Stimulated activated naive B cell treated with anti-CD40 and anti-IgM and Interleukin-4, amounts not matched to agents 10 μg/mL and 1 μg/mL and 100 μg/mL, for 72 hours (primary cell): Measurements from ENCODE around the gene ATE1.
"Not testable (repeated sequence)": the region's sequence is repeated elsewhere in the genome, so short reads cannot be mapped to it uniquely, and the experiment has no call there.

Source experiments
- ATAC-seq, 2 donors: fragments of 150-1000 bp; cut with Tn5 transposase; replicated peaks; 2 replicates each; pipeline ENCODE4 v1.10.0; 2021; ENCODE audit warnings: moderate library complexity in 1 of 2
- DNase-seq: peaks from one replicate; pipeline ENCODE4 v3.0.0; 2021
- H3K27ac Mint-ChIP-seq: one replicate; pipeline ENCODE4 v1.8.0; 2022; ENCODE audit warnings: mild to moderate bottlenecking, mixed read lengths
- H3K27me3 Mint-ChIP-seq, 2 donors: one replicate each; pipeline ENCODE4 v1.8.0; 2022; ENCODE audit warnings: mixed read lengths in 2 of 2
- H3K36me3 Mint-ChIP-seq, 2 donors: one replicate each; pipeline ENCODE4 v1.8.0; 2022; ENCODE audit warnings: mixed read lengths in 2 of 2, mild to moderate bottlenecking in 1 of 2
- H3K4me1 Mint-ChIP-seq, 2 donors: one replicate each; pipeline ENCODE4 v1.8.0; 2022; ENCODE audit warnings: mixed read lengths in 2 of 2, mild to moderate bottlenecking in 1 of 2
- H3K4me3 Mint-ChIP-seq, 2 donors: one replicate each; pipeline ENCODE4 v1.8.0; 2022; ENCODE audit warnings: mild to moderate bottlenecking in 2 of 2, mixed read lengths in 2 of 2, moderate library complexity in 1 of 2
- H3K9me3 Mint-ChIP-seq, 2 donors: one replicate each; pipeline ENCODE4 v1.8.0; 2022; ENCODE audit warnings: mixed read lengths in 2 of 2, mild to moderate bottlenecking in 1 of 2

ATE1 gene

DNA sequence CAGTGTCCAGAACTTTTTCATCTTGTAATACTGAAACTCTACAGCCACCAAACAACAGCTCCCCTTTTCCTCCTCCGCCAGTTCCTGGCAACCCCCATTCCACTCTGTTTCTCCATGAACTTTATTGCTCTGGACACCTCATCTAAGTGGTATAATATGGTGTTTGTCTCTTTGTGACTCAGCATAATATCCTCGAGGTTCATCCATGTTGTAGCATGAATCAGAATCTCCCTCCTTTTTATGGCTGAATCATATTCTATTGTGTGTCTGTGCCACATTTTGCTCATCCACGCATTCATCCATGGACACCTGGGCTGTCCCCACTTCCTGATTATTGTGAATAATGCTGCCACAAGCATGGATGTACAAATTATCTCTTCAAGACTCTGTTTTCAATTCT is 205.2 kb downstream of the ATE1 start:
- ATAC-seq (no peak), DNase-seq (no peak)
- Mint-ChIP-seq H3K9me3 (peaks cover 0 to 4% of the 10 kb centered on the region in 2 donors), H3K27ac (no peak overlapping the region), H3K4me3 (no peak overlapping the region), H3K27me3 (peaks cover 3 to 16% of the 10 kb centered on the region in 2 donors), H3K4me1 (no peaks in the 10 kb centered on the region), H3K36me3 (no peaks in the 10 kb centered on the region)

GRCh38 chr10:121721257-121721656 is 206.6 kb downstream of the ATE1 start:
- Mint-ChIP-seq H3K27ac (no peak overlapping the region), H3K9me3 (peaks cover 0 to 4% of the 10 kb centered on the region in 2 donors), H3K4me1 (no peaks in the 10 kb centered on the region), H3K27me3 (peaks cover 3 to 16% of the 10 kb centered on the region in 2 donors), H3K36me3 (no peaks in the 10 kb centered on the region), H3K4me3 (no peak overlapping the region)
- ATAC-seq = no peak
- DNase-seq = no peak

GRCh38 chr10:121715969-121716368 is 211.9 kb downstream of the ATE1 start:
- ATAC-seq = no peak
- Mint-ChIP-seq H3K4me3 (no peak overlapping the region), H3K27ac (no peak overlapping the region), H3K27me3 (peaks cover 0 to 10% of the 10 kb centered on the region in 2 donors), H3K4me1 (no peaks in the 10 kb centered on the region), H3K36me3 (no peaks in the 10 kb centered on the region), H3K9me3 (peaks cover 4 to 12% of the 10 kb centered on the region in 2 donors)
- DNase-seq = no peak

- Mint-ChIP-seq H3K36me3 (no peaks in the 10 kb centered on the region), H3K27me3 (peaks cover 3 to 10% of the 10 kb centered on the region in 2 donors), H3K4me3 (no peak overlapping the region), H3K4me1 (no peaks in the 10 kb centered on the region), H3K9me3 (peaks cover 4 to 11% of the 10 kb centered on the region in 2 donors), H3K27ac (no peak overlapping the region)
- no peak for ATAC-seq
- DNase-seq = no peak
Measured at GRCh38 chr10:121715076-121715475, 212.8 kb downstream of the ATE1 start.

DNA sequence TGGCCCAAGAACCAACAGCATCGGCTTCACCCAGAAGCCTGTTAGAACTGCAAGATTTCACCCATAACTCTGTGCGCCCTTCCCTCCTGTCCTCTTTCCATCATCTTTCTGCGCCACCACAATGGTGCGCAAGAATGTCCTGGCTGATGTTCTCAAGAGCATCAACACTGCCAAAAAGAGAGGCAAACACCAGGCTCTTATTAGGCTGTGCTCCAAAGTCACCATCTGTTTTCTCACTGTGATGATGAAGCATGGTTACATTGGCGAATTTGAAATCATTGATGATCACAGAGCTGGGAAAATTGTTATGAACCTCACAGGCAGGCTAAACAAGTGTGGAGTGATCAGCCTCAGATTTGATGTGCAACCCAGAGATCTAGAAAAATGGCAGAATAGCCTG is 214.3 kb downstream of the ATE1 start:
- H3K9me3 Mint-ChIP-seq = peaks cover 4 to 11% of the 10 kb centered on the region in 2 donors
- DNase-seq = no peak
- no peaks in the 10 kb centered on the region for H3K36me3 Mint-ChIP-seq
- H3K27ac Mint-ChIP-seq = no peak overlapping the region
- peaks cover 4 to 13% of the 10 kb centered on the region in 2 donors for H3K27me3 Mint-ChIP-seq
- no peak overlapping the region for H3K4me3 Mint-ChIP-seq
- H3K4me1 Mint-ChIP-seq = no peaks in the 10 kb centered on the region
- no peak for ATAC-seq

- peaks cover 4 to 17% of the 10 kb centered on the region in 2 donors for H3K27me3 Mint-ChIP-seq
- H3K4me1 Mint-ChIP-seq = no peaks in the 10 kb centered on the region
- ATAC-seq (no peak), DNase-seq (no peak)
- H3K36me3 Mint-ChIP-seq = no peaks in the 10 kb centered on the region
- H3K4me3 Mint-ChIP-seq = no peak overlapping the region
- H3K27ac Mint-ChIP-seq = no peak overlapping the region
- peaks cover 4 to 8% of the 10 kb centered on the region in 2 donors for H3K9me3 Mint-ChIP-seq
Measured at GRCh38 chr10:121710971-121711370, 216.9 kb downstream of the ATE1 start.

DNA sequence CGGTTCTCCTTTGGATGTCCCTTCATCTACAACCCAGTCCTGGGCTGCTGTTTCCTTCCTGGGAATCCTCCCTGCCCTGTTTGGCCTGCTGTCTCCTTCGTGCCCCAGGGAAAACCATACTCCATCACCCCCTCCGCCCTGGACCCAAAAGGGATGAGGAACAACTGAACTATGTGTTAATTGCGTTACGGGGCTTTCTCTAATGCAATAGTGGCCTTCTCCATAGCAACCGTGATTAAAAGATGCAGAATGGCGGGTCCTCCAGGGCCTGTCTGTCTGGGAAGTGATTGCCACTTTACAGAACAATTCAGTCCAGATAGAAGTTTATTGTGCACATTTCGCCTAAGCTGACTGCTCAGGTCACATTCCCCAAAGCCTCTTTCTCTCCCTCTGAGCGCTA is 217.6 kb downstream of the ATE1 start:
- peaks cover 3 to 7% of the 10 kb centered on the region in 2 donors for H3K9me3 Mint-ChIP-seq
- peaks cover 4 to 20% of the 10 kb centered on the region in 2 donors for H3K27me3 Mint-ChIP-seq
- no peak overlapping the region for H3K27ac Mint-ChIP-seq
- ATAC-seq (no peak), DNase-seq (no peak)
- H3K4me3 Mint-ChIP-seq = no peak overlapping the region
- H3K4me1 Mint-ChIP-seq = no peaks in the 10 kb centered on the region
- H3K36me3 Mint-ChIP-seq = no peaks in the 10 kb centered on the region

DNA sequence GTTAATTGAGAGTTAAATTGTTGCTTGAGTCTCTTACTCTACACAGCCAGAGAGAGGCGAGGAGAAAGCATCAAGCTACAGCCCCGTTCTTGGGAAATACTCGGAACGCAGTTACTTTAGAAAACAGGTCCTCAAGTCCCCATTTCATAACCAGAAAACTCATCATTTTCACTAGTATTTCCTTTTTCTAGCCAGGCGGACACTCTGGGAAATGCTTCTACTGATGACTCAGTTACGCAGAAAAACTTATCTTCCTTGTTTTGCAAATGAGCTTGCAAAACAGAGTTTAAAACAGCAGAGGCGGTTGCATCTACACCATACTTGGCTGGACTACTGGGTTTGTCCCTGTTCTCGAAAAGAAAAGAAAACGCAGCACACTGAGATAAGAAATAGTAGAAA is 218.2 kb downstream of the ATE1 start:
- ATAC-seq (no peak), DNase-seq (no peak)
- no peak overlapping the region for H3K27ac Mint-ChIP-seq

GRCh38 chr10:121708728-121709674 is 218.8 kb downstream of the ATE1 start:
- no peaks in the 10 kb centered on the region for H3K36me3 Mint-ChIP-seq
- no peaks in the 10 kb centered on the region for H3K4me1 Mint-ChIP-seq
- H3K4me3 Mint-ChIP-seq = no peak overlapping the region
- ATAC-seq (no peak), DNase-seq (no peak)
- peaks cover 4 to 20% of the 10 kb centered on the region in 2 donors for H3K27me3 Mint-ChIP-seq
- peaks cover 0 to 2% of the 10 kb centered on the region in 2 donors for H3K9me3 Mint-ChIP-seq
- no peak overlapping the region for H3K27ac Mint-ChIP-seq

More for the DNA sequence above, 218.2 kb downstream of the ATE1 start:
- H3K4me3 Mint-ChIP-seq = no peak overlapping the region
- peaks cover 0 to 5% of the 10 kb centered on the region in 2 donors for H3K9me3 Mint-ChIP-seq
- H3K36me3 Mint-ChIP-seq = no peaks in the 10 kb centered on the region
- H3K27me3 Mint-ChIP-seq = peaks cover 4 to 20% of the 10 kb centered on the region in 2 donors
- no peaks in the 10 kb centered on the region for H3K4me1 Mint-ChIP-seq

- H3K36me3 Mint-ChIP-seq = no peaks in the 10 kb centered on the region
- DNase-seq = no peak
- peaks cover 0 to 10% of the 10 kb centered on the region in 2 donors for H3K27me3 Mint-ChIP-seq
- H3K27ac Mint-ChIP-seq = no peak overlapping the region
- peaks cover 6 to 10% of the 10 kb centered on the region in 2 donors for H3K9me3 Mint-ChIP-seq
- no peaks in the 10 kb centered on the region for H3K4me1 Mint-ChIP-seq
- ATAC-seq = no peak
- no peak overlapping the region for H3K4me3 Mint-ChIP-seq
Measured at GRCh38 chr10:121702351-121703320, 225.2 kb downstream of the ATE1 start.

DNA sequence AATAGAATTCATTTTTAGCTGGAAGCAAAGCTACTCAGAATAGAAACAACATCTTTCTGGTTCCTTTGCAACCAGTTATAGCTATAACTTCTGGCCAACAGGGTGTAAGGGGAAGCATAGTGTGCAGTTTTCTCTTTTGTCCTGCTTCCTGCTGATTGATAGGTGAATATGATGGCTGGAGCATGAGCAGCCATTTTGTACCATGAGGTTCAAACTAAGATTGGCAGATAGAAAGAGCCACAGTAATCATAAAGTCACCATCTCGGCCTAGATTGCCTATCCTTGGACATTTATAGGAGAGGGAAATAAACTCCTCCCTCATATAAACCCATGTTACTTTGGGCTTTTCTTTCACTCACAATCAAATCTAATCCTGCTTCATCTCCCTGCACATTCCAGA is 227.4 kb downstream of the ATE1 start:
- DNase-seq (no peak), ATAC-seq (no peak)
- H3K4me1 Mint-ChIP-seq = no peaks in the 10 kb centered on the region
- H3K36me3 Mint-ChIP-seq = no peaks in the 10 kb centered on the region
- H3K4me3 Mint-ChIP-seq = no peak overlapping the region
- no peak overlapping the region for H3K27ac Mint-ChIP-seq
- peaks cover 6 to 10% of the 10 kb centered on the region in 2 donors for H3K9me3 Mint-ChIP-seq
- H3K27me3 Mint-ChIP-seq = no peaks in the 10 kb centered on the region

DNA sequence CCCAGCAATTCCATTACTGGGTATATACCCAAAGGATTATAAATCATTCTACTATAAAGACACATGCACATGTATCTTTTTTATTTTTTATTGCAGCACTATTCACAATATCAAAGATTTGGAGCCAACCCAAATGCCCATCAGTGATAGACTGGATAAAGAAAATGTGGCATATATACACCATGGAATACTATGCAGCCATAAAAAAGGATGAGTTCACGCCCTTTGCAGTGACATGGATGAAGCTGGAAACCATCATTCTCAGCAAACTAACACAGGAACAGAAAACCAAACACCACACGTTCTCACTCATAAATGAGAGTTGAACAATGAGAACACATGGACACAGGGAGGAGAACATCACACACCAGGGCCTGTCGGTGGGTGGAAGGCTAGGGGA is 228.1 kb downstream of the ATE1 start:
- not testable (repeated sequence) for ATAC-seq, H3K9me3 Mint-ChIP-seq, H3K4me1 Mint-ChIP-seq, DNase-seq, H3K27me3 Mint-ChIP-seq, H3K36me3 Mint-ChIP-seq, H3K4me3 Mint-ChIP-seq, H3K27ac Mint-ChIP-seq

DNA sequence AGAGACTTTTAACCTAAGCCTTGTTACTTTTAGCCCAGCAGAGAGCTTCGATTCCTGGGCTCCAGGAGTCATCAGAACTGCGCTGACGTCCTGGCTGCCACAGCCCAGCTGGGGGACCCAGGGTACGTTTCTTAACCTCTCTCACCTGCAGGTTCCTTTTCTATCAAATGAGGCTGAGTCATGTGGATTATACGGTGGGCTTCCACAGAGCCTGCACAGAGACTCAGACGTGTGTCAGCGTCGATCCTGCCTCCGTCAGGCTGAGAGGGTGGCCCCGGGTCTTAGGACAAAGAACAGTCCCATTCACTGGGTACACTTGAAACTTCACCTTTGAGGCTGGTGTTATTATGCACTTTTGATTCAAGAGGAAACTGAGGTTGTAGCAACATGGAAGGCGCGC is 228.9 kb downstream of the ATE1 start:
- Mint-ChIP-seq H3K27ac (no peak overlapping the region), H3K36me3 (no peaks in the 10 kb centered on the region), H3K27me3 (peaks cover 0 to 2% of the 10 kb centered on the region in 2 donors), H3K4me3 (no peak overlapping the region), H3K4me1 (no peaks in the 10 kb centered on the region), H3K9me3 (peaks cover 6 to 10% of the 10 kb centered on the region in 2 donors)
- DNase-seq = no peak
- ATAC-seq = no peak

GRCh38 chr10:121698336-121698735 is 229.5 kb downstream of the ATE1 start:
- Mint-ChIP-seq H3K9me3 (peaks cover 6 to 10% of the 10 kb centered on the region in 2 donors), H3K27me3 (peaks cover 0 to 5% of the 10 kb centered on the region in 2 donors), H3K4me3 (no peak overlapping the region), H3K27ac (no peak overlapping the region), H3K4me1 (no peaks in the 10 kb centered on the region), H3K36me3 (no peaks in the 10 kb centered on the region)
- no peak for ATAC-seq
- DNase-seq = no peak
